Chondrocyte (in vitro differentiated cells): ENCODE results near the gene FLYWCH1. TPM values are rescaled to one million over a fixed set of nuclear protein-coding genes. Genes with fewer than 3 reads are reported as not detected.
A peak's percentile ranks its signal among the peaks of the same experiment; 100 is the strongest.

Source experiments
- DNase-seq: peaks from one replicate; pipeline ENCODE4 v3.0.0; 2021; ENCODE audit warnings: mixed read lengths, low spot score
- H3K27ac Mint-ChIP-seq: one replicate; pipeline ENCODE4 v1.8.0; 2021; ENCODE audit warnings: mild to moderate bottlenecking, moderate library complexity, mixed read lengths; ENCODE audit not compliant: unreplicated experiment
- H3K27me3 Mint-ChIP-seq: 2 replicates; pipeline ENCODE4 v1.8.0; 2021; ENCODE audit warnings: low read depth, mixed read lengths
- H3K36me3 Mint-ChIP-seq: 2 replicates; pipeline ENCODE4 v1.8.0; 2021; ENCODE audit warnings: low read depth, mixed read lengths
- H3K4me1 Mint-ChIP-seq: 2 replicates; pipeline ENCODE4 v1.8.0; 2021; ENCODE audit warnings: low read depth, mild to moderate bottlenecking, mixed read lengths
- H3K4me3 Mint-ChIP-seq: one replicate; pipeline ENCODE4 v1.8.0; 2021; ENCODE audit warnings: mild to moderate bottlenecking, moderate library complexity, mixed read lengths; ENCODE audit not compliant: unreplicated experiment
- H3K9me3 Mint-ChIP-seq: 2 replicates; pipeline ENCODE4 v1.8.0; 2021; ENCODE audit warnings: low read depth, mixed read lengths
- total RNA-seq: library from RNA; stranded (reverse); gene quantifications from 3 replicates; pipeline ENCODE4 v1.2.1, GENCODE V29; 2021
- TF ChIP-seq, protein P1 (sequence below): fragments of 200-600 bp; sonication (generic); IDR thresholded peaks from 2 replicates; pipeline ENCODE4 v1.5.0; 2021; ENCODE audit warnings: antibody characterized with exemption, mild to moderate bottlenecking, moderate library complexity

Gene FLYWCH1
- total RNA-seq, 1 donor from 2014 or later, result 47.1 TPM

DNA sequence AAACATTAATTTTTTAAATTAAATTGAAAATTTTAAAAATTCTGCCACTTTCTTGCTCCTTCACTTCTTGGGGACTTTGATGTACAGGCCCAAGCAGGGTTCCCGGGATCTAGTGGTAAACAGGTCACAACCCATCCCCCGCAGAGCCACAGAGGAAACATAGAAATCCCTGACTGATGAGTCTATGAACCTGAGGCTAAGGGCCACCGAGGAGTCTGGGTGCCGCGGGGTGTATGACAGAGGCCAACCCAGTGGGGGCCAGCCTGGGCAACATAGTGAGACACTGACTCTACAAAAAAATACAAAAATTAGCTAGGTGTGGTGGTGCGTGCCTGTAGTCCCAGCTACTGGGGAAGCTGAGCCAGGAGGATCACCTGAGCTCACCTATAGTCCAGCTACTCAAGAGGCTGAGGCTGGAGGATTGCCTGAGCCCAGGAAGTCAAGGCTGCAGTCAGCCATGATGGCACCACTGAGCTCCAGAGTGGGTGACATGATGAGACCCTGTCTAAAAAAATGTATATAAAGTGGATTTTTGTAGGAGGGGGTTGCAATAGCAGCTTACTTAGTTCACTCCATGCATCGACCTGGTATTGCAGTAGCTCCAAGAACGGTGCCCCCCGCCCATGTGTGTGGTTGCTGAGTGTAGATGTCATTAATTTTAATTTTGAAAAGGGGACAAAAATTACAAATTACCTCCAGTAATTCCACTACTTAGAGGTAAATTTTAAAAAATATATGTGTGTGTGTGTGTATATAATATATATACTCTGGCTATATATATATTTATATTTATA is 9.2 kb upstream of the FLYWCH1 start:
- TF ChIP-seq, protein P1, sequence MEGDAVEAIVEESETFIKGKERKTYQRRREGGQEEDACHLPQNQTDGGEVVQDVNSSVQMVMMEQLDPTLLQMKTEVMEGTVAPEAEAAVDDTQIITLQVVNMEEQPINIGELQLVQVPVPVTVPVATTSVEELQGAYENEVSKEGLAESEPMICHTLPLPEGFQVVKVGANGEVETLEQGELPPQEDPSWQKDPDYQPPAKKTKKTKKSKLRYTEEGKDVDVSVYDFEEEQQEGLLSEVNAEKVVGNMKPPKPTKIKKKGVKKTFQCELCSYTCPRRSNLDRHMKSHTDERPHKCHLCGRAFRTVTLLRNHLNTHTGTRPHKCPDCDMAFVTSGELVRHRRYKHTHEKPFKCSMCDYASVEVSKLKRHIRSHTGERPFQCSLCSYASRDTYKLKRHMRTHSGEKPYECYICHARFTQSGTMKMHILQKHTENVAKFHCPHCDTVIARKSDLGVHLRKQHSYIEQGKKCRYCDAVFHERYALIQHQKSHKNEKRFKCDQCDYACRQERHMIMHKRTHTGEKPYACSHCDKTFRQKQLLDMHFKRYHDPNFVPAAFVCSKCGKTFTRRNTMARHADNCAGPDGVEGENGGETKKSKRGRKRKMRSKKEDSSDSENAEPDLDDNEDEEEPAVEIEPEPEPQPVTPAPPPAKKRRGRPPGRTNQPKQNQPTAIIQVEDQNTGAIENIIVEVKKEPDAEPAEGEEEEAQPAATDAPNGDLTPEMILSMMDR, result no peak
- no peak for DNase-seq
- no peak overlapping the region for H3K4me3 Mint-ChIP-seq
- no peaks in the 10 kb centered on the region for H3K27me3 Mint-ChIP-seq
- H3K27ac Mint-ChIP-seq, result peak overlapping the region; percentile 27
- H3K36me3 Mint-ChIP-seq, result no peaks in the 10 kb centered on the region
- peaks cover 23% of the 10 kb centered on the region for H3K4me1 Mint-ChIP-seq
- H3K9me3 Mint-ChIP-seq, result no peaks in the 10 kb centered on the region

DNA sequence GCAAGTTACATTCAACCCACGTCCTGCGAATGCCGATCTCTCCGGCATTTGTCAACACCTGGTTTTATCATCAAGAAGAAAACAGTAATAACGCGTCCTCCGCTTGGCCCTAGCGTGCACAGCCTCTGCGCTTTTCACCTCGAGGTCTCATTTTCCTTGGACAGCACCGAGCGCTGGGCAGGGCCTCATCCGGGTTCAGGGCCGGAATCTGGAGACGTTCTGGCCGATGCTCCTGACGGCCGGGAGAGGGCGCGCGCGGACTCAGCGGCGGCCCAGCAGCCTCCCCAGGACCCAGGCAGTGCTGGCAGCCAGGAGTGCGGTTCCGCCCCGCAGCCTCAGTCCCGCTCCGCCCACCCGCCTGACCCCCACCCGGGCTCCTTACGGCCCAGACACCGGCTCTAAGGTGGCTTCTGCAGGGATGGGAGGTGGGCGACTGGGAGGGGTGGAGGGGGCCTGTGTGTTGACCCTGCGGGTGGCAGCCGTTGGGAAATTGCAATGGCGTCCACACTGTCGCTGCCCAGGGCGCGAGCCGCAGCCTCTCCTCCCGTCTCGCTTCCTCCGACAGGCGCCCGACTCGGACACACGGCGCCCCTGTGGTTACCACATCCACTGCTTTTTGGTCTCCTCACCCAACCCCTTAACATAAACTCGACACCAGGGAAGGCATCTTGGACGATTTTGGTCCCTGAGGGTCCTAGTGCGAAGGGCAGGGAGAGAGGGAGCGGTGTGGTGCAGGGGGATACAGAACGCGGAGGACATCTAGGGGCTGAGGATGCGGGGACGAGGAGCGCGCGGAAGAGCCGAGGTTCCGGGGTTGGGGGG is 7.4 kb upstream of the FLYWCH1 start:
- peak overlapping the region; percentile 88 for H3K4me3 Mint-ChIP-seq
- no peak for DNase-seq
- TF ChIP-seq, protein P1, result peak; percentile 95
- H3K27ac Mint-ChIP-seq, result peak overlapping the region; percentile 91
- no peaks in the 10 kb centered on the region for H3K27me3 Mint-ChIP-seq
- H3K36me3 Mint-ChIP-seq, result no peaks in the 10 kb centered on the region
- no peaks in the 10 kb centered on the region for H3K9me3 Mint-ChIP-seq
- H3K4me1 Mint-ChIP-seq, result peaks cover 25% of the 10 kb centered on the region

DNA sequence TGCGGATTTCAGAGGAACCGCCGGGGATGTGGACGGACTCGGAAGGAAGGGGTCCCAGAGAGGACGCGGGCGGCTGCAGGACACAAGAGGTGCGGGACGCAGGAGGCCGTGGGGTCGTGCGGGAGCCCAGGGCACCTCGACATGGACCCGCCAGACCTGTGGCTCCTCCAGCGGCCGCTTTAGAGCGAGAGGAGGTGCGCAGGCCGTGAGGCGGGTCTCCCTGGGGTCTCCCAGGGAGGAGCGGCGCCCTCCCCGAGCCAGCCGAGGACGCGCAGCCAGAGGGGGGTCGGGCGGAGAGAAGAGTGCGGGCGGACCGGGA is 6.8 kb upstream of the FLYWCH1 start:
- no peaks in the 10 kb centered on the region for H3K27me3 Mint-ChIP-seq
- peak overlapping the region; percentile 88 for H3K4me3 Mint-ChIP-seq
- no peak for DNase-seq
- H3K9me3 Mint-ChIP-seq, result no peaks in the 10 kb centered on the region
- TF ChIP-seq, protein P1, result no peak
- peak overlapping the region; percentile 91 for H3K27ac Mint-ChIP-seq
- no peaks in the 10 kb centered on the region for H3K36me3 Mint-ChIP-seq
- peaks cover 25% of the 10 kb centered on the region for H3K4me1 Mint-ChIP-seq

DNA sequence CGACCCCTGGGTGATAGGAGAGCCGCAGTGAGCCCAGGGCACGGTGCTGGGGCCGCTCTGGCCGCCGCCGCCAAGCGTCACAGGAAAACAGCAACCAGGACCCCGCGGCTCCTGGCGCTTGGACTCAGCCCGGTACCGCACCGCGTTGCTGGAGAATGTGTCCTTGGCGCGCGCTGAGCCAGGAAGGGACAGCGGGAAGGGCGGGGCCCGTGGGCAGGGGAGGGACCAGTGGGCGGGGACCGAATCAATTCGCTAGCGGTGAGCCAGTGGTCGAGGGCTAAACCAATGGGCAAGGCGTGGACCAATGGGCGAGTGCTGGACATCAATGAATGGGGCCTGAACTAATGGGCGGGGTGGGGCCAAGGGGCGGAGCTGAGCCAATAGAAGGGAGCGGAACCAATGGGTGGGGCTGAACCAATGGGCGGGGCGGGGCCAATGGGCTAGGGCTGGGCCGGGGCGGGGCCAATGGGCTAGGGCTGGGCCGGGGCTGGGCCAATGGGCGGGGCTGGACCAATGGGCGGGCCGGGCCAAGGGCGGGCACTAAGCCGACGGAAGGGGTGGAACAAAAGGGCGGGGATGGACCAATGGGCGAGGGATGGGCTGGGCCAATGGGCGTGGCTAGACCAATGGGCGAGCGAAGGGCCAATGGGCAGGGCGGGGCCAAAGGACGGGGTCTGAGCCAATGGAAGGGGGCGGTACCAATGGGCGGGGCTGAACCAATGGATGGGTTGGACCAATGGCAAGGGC is 6.3 kb upstream of the FLYWCH1 start:
- TF ChIP-seq, protein P1, result no peak
- Mint-ChIP-seq H3K4me3 (peak overlapping the region; percentile 88), H3K9me3 (no peaks in the 10 kb centered on the region), H3K27me3 (no peaks in the 10 kb centered on the region), H3K36me3 (no peaks in the 10 kb centered on the region), H3K4me1 (peaks cover 28% of the 10 kb centered on the region), H3K27ac (peak overlapping the region; percentile 92)
- DNase-seq, result peak; percentile 99

DNA sequence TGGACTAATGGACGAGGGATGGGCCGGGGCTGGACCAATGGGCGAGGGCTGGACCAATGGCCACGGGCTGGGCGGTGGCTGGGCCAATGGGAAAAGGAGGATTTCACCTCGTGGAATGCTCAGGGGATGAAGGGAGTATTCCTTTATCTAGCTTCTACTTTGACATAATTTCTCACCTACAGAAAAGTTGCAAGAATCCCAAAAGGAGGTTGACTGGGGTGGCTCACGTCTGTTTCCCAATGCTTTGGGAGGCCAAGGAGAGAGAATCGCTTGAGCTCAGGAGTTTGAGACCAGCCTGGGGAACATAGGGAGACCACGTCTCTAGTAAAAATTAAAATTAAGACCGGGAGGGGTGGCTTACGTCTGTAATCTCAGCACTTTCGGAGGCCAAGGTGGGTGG is 5.7 kb upstream of the FLYWCH1 start:
- no peak for DNase-seq
- Mint-ChIP-seq H3K27me3 (no peaks in the 10 kb centered on the region), H3K4me3 (peak overlapping the region; percentile 9), H3K27ac (peak overlapping the region; percentile 92), H3K4me1 (peaks cover 33% of the 10 kb centered on the region), H3K36me3 (no peaks in the 10 kb centered on the region), H3K9me3 (no peaks in the 10 kb centered on the region)
- TF ChIP-seq, protein P1, result no peak
